Stimulated activated CD4-positive, alpha-beta T cell treated with anti-CD3 and anti-CD28 coated beads, TNF-alpha, amount 100 ng/mL, for 4 hours (primary cell): Measurements from ENCODE around the gene IRX5.
A peak's percentile ranks its signal among the peaks of the same experiment; 100 is the strongest.

Experiments used
- DNase-seq, 3 experiments: peaks; one replicate each; pipeline ENCODE4 v3.0.0-alpha.2; 2020; ENCODE audit warnings: low read depth in 3 of 3

IRX5 gene

GRCh38 chr16:54930005-54930868 is at the start of gene IRX5:
Gene IRX5 (plus strand): TSS chr16:54930865. CDS start chr16:54931199, 334 bp downstream.
- peak in 1 of 3 experiments; percentile 18 for DNase-seq

DNA sequence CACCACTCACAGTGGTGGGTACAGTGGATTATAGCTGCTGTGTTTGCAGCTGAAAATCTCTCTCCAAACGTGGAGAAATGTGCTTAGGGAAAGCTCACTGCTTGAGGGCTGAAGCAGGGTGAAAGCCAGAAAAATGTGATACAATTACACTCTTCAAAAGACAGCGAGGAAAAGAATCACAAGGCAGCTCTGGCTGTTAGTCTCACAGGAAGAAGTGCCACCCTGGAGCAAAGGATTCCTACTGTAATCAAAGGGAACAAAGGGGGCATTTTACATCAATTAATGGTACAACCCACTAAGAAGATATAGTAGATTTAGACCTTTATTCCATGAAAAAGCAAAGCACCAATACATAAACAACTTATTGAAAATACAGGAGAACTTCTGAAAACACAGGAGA is 48.1 kb upstream of the IRX5 start:
- DNase-seq, result no peak

DNA sequence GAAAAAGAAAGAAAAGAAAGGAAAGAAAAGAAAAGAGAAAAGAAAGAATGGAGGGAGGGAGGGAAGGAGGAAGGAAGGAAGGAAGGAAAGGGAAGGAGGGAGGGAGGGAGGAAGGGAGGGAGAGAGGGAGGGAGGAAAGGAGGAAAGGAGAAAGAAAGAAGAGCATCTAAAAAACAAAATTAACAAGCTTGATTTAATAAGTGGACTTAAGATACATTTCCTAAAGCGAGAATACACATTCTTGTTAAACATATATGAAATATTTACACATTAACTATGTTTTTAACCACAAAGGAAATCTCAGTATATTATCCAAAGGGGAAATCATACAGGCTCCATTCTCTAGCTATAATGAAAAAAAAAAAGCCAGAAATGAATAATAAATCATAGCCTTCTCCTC is 47.3 kb upstream of the IRX5 start:
- no peak for DNase-seq

- DNase-seq, result no peak
Observed at GRCh38 chr16:54886078-54886477, 44.6 kb upstream of the IRX5 start.

- no peak for DNase-seq
Observed at GRCh38 chr16:54890381-54890780, 40.3 kb upstream of the IRX5 start.

GRCh38 chr16:54891346-54891745 is 39.3 kb upstream of the IRX5 start:
- no peak for DNase-seq

DNA sequence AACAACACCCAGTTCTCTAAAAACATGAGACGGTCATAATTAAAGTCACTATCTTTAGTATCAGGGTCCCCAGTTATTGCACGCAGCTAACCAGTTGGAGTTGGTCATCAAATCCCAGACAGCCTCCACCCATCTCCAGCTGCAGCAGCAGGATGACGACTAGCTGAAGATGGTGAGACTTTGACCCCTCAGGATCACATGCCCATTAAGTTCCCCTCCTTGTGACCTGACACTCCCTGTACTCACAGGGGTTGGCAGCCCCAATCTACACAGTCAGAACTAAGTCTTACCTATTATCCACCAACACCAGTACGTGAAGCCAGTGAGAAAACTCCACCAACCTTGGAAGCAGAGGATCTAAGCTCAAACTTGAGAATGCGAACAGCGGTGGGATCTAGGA is 37.7 kb upstream of the IRX5 start:
- DNase-seq, result no peak

DNA sequence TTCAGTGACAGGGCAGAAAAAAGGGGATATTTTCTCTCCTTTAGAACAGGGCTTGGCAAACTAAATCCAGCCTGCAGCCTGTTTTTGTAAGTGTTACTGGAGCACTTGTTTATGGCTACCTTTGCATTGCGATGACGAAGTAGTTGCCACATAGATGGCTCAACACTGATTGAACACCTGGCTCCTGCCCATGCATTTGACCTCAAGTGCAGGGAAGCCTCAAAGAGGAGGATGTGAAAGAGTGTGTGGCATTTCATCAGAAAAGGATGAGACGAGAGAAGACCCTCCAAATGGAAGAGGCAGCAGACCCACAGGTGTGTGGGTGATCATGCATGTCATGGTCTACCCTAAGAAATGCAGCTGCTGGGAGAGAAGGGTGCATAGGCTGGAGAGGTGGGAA is 32.7 kb upstream of the IRX5 start:
- no peak for DNase-seq

DNA sequence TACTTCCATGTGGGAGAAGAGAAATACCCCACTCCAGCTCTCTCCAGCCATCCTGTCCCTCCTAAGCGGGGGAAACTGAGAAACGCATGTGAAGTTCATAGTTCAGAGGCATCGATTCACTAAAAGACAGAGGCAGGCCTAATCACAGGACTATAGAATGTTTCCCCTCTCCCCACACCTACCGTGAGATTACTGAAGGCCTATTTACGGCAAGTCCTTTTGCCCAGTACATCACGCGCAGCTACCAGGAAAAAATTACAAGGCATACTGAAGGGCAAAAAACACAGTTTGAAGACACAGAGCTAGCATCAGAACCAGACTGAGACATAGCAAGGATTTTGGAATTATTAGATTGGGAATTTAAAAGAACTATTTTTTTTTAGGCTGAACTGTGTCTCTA is 29.1 kb upstream of the IRX5 start:
- no peak for DNase-seq

DNA sequence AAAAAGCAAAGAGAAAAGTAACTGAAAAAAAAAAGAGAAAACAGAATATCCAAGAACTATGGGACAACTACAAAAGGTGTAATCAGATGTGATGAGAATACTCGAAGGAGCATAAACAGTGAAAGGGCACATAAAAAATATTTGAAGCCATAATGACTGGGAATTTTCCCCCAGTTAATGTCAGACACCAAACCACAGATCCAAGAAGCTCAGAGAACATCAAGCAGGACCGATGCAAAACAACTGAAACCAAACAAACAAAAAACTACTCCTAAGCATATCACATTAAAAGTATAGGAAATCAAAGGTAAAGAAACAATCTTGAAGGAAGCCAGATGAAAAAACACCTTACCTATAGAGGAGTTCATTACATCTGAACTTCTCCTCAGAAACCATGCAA is 27.6 kb upstream of the IRX5 start:
- no peak for DNase-seq

DNA sequence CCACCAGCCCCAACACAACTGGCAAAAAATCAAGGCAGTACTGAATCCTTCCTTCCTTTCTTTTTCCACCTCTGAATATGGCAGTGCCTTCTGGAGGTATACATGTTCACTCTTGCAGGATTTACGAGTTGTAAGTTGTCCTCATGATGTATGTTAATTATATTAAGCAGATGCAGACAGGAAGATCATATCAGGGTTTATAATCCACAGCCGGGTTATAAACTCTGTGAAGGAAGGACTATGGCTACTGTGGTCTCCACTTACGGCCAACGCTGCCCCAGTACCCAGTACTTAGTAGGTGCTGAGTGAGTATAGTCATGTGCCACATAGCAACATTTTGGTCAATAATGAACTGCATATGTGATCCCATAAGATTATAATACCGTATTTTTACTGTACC is 19.6 kb upstream of the IRX5 start:
- DNase-seq, result no peak

- no peak for DNase-seq
Observed at GRCh38 chr16:54912720-54913119, 17.9 kb upstream of the IRX5 start.

DNA sequence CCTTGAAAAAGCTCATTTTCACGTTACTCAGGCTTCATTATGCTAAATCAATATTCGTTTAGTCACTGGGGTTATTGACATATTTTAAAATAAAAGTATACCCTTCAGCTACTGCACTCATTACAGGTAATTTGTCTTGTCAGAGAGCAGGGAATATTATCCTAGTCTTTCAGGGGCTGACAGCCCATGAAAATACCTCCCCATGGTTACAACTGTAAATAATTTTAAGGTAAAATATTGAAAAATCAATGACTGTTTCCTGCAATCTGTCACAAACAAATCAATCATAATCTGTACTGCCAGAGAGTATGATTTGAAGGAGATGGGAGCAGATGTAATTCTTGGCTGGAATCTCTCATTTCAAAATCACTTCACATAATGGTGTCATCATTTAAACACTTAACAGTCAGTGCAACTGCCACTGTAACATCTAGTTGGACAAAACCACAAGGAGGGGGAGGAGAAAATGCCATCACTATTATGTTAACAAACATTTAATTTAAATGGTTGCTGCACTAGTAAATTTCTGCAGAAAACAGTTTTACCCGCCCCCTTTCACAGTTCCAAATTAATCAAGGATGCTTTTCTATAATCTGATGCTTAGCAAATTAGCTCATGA is 9.3 kb upstream of the IRX5 start:
- DNase-seq, result no peak

DNA sequence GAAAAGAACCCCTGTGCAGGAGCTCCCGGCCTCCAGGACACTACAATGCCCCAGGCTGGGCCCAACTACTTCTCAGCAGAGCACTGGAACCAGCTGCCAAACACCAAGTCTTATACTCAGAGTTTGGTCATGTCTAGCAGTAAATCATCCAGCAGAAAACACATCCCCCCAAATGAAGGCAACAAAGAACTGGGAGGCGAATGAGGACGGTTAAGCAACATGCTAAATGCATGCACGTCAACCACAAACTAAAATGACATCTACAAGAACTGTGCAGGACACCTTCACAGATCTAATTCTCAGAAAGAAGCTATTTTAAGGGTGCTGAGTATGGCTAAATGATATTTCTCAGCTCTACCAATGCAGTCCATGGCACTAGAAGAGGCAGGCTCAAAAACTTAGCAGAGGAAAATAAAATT is 7.6 kb upstream of the IRX5 start:
- no peak for DNase-seq

DNA sequence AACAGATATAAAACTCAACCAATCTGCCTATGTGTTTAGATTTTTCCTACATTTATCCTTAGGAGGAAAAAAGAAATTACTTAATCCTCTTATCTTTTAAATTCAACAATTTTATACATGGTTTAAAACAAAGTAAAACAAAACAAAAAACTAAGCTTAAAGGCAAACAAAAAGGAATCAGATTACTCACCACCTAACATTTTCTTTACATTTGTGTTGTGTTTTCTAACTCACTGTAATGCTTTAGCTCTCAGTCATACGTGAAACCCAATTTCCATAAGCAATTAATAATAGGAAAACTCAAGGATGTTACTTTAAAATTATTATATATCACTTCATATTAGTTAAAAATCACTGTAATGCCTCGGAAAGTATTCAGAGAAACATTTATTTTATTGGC is 6.7 kb upstream of the IRX5 start:
- no peak for DNase-seq

DNA sequence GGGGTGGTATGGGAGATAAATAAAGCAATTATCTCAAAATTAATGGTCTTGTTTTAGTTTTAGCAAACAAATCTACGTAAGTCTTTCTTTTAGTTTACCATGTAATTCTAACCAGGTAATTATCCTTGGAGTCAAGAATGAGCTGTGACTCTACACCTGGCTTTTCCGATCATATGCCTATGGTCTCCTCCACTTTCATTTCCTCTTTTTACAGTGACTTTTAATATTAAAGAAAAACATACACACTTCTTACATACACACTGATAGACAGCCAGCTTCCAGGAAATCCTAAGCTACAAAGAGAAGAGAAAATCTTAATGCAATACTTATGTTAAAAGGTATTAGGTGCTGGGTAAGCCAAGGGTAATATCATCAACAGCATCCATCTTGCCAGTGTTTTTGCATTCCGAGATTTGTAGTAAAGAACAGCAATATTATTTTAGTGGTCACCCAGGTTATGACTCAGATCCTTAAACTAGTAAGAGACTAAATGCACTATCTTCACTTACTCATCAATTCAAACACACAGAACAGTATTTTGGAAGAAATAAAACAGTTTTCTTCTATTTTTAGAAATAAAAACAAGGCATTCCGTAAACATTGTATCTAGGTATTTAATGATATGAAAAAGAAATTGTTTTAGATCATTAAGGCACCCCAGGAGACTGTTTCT is 4.4 kb upstream of the IRX5 start:
- no peak for DNase-seq

DNA sequence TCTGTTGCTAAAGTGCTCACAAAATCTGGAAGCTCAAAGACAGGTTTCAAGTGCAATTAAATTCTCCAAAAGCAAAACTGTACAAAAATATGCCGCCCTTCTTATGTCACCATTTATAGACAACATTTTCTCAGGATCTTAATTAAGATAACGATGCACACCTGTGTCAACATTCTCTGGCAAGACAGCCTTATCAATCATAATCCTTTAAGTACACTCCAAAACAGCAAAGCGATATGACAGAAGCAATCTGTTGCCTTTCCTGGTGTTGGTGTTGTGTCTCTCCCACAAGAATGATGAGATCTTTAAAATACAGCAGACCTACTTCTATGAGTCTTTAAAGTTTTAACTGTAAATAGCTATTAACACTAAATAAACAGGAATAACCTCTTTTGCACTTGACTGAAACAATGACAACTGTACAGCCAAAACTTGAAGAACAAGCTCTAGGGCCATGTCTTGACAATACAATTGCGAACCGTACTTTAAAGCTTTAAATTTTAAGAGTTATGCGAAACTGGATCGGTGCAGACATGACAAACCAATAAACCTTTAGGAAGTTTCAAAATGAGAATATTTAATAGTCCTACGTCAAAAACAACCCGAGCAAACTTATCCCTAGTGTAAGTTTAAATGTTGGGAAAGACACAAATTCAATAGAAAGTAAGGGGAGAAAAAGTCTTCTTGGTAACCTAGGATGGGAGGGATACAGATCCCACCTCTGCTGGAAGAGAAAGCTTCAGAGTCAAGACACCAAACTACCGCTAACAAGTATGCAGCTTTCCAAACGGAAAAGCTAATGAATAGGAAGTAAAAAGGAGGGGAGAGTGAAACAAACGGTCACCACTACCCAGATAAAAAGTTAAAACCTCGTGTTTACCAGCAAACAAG is 3.3 kb upstream of the IRX5 start:
- DNase-seq, result no peak

- DNase-seq, result no peak
Observed at GRCh38 chr16:54928016-54928356, 2.7 kb upstream of the IRX5 start.

- DNase-seq, result peak in 1 of 3 experiments; percentile 18
Observed at GRCh38 chr16:54928411-54929089, 2.1 kb upstream of the IRX5 start.

- DNase-seq, result peak; percentile 80 to 92 (median 91)
Observed at GRCh38 chr16:54929090-54930004, 1.3 kb upstream of the IRX5 start.

GRCh38 chr16:54930869-54931119 is 129 bp downstream of the IRX5 start:
- DNase-seq, result no peak
